ENCODE measurements around the gene SCAF4.

GRCh38 chr21:31720739-31721138 is 11.2 kb downstream of the SCAF4 start:
- no peak for TF ChIP-seq CTCF (IDR thresholded peaks at IDR 0.05)
- no peak for TF ChIP-seq POLR2A (IDR thresholded peaks at IDR 0.05)

All from esophagus squamous epithelium (tissue), 4 donors.